ENCODE data around the gene TEPSIN. TPM values are rescaled to one million over a fixed set of nuclear protein-coding genes. Genes with fewer than 3 reads are reported as not detected.

TEPSIN gene
- total and polyA plus RNA-seq, 4 donors = 3.2 to 22.9 (median 10.7) TPM

DNA sequence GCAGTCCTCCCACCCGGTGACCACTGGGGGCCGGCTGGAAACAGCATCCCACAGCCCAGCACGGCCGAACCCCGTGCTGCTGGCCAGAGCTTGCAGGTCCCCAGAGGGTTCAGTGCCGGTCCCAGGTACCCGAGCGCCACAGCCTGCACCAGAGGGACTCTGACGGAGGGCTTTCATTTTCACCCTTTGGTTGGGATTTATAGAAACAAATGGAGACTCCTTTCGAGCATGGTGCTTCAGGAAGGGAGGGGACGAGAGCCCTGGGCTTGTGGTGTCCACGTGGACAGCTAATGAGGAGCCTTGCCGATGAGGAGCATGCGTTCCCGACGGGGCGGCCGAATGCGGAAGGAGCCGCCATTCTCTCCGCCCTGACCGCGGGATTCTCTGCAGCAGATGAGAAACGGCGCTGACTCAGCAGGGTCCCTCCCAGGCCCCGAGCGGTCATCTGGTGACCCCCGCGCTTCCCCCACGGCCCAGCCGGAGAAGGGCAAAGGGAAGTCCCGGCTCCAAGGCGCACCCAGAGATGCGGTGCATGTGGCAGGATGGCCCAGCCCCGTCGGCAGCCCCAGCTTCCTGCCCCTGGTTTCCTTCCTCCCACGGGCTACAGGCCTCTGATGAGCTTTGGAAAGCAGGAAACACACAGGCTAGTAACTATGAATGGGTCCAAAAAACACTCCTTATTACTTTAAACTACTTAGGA, 46.5 kb upstream of the TEPSIN start:
- peak; percentile 58 for DNase-seq (ENCODE audit: low spot score)
- H3K27ac ChIP-seq (ENCODE audit: low read depth in 1 of 2, low read length in 2 of 2) = peak overlapping the region; percentile 62 to 70
- H3K9ac ChIP-seq (ENCODE audit: low read depth in 1 of 2, low read length in 2 of 2) = peak overlapping the region in 1 of 2 donors; percentile 41
- H3K27me3 ChIP-seq (ENCODE audit: control insufficient read depth in 4 of 4, insufficient read depth in 4 of 4, low read length in 3 of 4) = no peaks in the 10 kb centered on the region
- 66% methylated on average over 37 of the region's 37 CpGs for WGBS
- H3K36me3 ChIP-seq (ENCODE audit: control insufficient read depth in 4 of 4, insufficient read depth in 3 of 4, low read depth in 1 of 4, low read length in 3 of 4) = peaks cover 11 to 35% (median 22%) of the 10 kb centered on the region in 4 donors
- H3K4me3 ChIP-seq (ENCODE audit: low read depth in 1 of 3, low read length in 3 of 3) = peak overlapping the region in 1 of 3 donors; percentile 3
- H3K9me3 ChIP-seq (ENCODE audit: control insufficient read depth in 4 of 4, low read length in 3 of 4) = no peaks in the 10 kb centered on the region
- TF ChIP-seq NR2F2 (IDR thresholded peaks at IDR 0.05) = peak; percentile 90
- TF ChIP-seq, protein P1, sequence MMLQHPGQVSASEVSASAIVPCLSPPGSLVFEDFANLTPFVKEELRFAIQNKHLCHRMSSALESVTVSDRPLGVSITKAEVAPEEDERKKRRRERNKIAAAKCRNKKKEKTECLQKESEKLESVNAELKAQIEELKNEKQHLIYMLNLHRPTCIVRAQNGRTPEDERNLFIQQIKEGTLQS (IDR thresholded peaks at IDR 0.05) = no peak
- no peak for TF ChIP-seq RXRA (IDR thresholded peaks at IDR 0.05)
- TF ChIP-seq SP1 (IDR thresholded peaks at IDR 0.05) = peak; percentile 26
- TF ChIP-seq HNF4A (conservative IDR thresholded peaks at IDR 0.05) = no peak
- TF ChIP-seq EGR1 (IDR thresholded peaks at IDR 0.05; ENCODE audit: low read depth in 2 of 2) = no peak
- no peak for TF ChIP-seq FOXA2 (IDR thresholded peaks at IDR 0.05)
- TF ChIP-seq, protein P2, sequence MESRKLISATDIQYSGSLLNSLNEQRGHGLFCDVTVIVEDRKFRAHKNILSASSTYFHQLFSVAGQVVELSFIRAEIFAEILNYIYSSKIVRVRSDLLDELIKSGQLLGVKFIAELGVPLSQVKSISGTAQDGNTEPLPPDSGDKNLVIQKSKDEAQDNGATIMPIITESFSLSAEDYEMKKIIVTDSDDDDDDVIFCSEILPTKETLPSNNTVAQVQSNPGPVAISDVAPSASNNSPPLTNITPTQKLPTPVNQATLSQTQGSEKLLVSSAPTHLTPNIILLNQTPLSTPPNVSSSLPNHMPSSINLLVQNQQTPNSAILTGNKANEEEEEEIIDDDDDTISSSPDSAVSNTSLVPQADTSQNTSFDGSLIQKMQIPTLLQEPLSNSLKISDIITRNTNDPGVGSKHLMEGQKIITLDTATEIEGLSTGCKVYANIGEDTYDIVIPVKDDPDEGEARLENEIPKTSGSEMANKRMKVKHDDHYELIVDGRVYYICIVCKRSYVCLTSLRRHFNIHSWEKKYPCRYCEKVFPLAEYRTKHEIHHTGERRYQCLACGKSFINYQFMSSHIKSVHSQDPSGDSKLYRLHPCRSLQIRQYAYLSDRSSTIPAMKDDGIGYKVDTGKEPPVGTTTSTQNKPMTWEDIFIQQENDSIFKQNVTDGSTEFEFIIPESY (IDR thresholded peaks at IDR 0.05) = no peak
- peak in 1 of 2 donors; percentile 30 for TF ChIP-seq RAD21 (IDR thresholded peaks at IDR 0.05)
- H3K4me1 ChIP-seq (ENCODE audit: control insufficient read depth in 4 of 4, insufficient read depth in 4 of 4, low read length in 3 of 4) = peaks cover 0 to 13% (median 6%) of the 10 kb centered on the region in 4 donors

DNA sequence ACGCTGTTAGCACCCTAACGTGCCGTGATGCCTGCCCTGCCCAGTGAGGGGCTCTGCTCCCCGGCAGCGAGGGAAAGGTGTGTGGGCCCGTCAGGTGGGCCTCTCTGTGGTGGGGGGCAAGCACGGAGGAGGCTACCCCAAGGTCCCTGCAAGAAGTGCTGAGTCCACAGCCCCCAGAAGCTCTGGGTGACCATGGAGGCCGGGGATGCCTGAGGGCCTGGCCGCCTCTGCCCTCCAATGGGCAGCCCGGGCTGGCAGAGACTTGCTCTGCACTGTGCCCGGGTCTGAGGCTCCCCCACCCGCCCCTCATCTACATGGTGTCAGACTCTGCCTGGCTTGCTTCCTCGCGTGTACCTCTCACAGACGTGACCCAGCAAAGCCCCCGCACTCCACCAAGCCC, 44.0 kb upstream of the TEPSIN start:
- Histone ChIP-seq H3K9ac (ENCODE audit: low read depth in 1 of 2, low read length in 2 of 2) (no peak overlapping the region), H3K4me3 (ENCODE audit: low read depth in 1 of 3, low read length in 3 of 3) (no peak overlapping the region), H3K9me3 (ENCODE audit: control insufficient read depth in 4 of 4, low read length in 3 of 4) (no peaks in the 10 kb centered on the region), H3K27me3 (ENCODE audit: control insufficient read depth in 4 of 4, insufficient read depth in 4 of 4, low read length in 3 of 4) (no peaks in the 10 kb centered on the region), H3K4me1 (ENCODE audit: control insufficient read depth in 4 of 4, insufficient read depth in 4 of 4, low read length in 3 of 4) (peaks cover 0 to 13% (median 6%) of the 10 kb centered on the region in 4 donors), H3K36me3 (ENCODE audit: control insufficient read depth in 4 of 4, insufficient read depth in 3 of 4, low read depth in 1 of 4, low read length in 3 of 4) (peaks cover 9 to 48% (median 23%) of the 10 kb centered on the region in 4 donors), H3K27ac (ENCODE audit: low read depth in 1 of 2, low read length in 2 of 2) (no peak overlapping the region)
- no peak for DNase-seq (ENCODE audit: low spot score)
- TF ChIP-seq, protein P2 (IDR thresholded peaks at IDR 0.05) = no peak
- no peak for TF ChIP-seq NR2F2 (IDR thresholded peaks at IDR 0.05)
- no peak for TF ChIP-seq RXRA (IDR thresholded peaks at IDR 0.05)
- 95% methylated on average over 16 of the region's 16 CpGs for WGBS

DNA sequence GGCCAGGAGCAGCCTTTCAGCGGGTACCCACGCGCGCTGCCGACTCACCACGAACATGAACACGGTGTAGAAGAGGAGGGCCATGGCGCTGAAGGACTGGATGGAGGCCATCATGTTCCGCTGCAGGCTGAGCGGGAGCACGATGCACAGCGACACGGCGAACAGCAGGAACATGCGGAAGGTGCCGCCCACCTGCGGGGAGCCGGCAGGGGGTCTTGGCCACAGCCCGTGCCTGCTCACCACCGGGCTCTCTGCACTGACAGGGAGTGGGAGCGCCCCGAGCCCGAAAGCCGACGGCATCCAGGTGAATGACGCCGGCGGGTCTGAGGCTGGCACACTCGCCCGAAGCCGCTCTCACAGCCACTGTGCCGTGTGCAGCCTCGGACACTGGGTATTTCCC, 43.3 kb upstream of the TEPSIN start:
- Histone ChIP-seq H3K27ac (ENCODE audit: low read depth in 1 of 2, low read length in 2 of 2) (no peak overlapping the region), H3K27me3 (ENCODE audit: control insufficient read depth in 4 of 4, insufficient read depth in 4 of 4, low read length in 3 of 4) (no peaks in the 10 kb centered on the region), H3K36me3 (ENCODE audit: control insufficient read depth in 4 of 4, insufficient read depth in 3 of 4, low read depth in 1 of 4, low read length in 3 of 4) (peaks cover 9 to 48% (median 20%) of the 10 kb centered on the region in 4 donors), H3K9ac (ENCODE audit: low read depth in 1 of 2, low read length in 2 of 2) (no peak overlapping the region), H3K9me3 (ENCODE audit: control insufficient read depth in 4 of 4, low read length in 3 of 4) (no peaks in the 10 kb centered on the region), H3K4me1 (ENCODE audit: control insufficient read depth in 4 of 4, insufficient read depth in 4 of 4, low read length in 3 of 4) (peaks cover 0 to 10% (median 4%) of the 10 kb centered on the region in 4 donors), H3K4me3 (ENCODE audit: low read depth in 1 of 3, low read length in 3 of 3) (no peak overlapping the region)
- no peak for DNase-seq (ENCODE audit: low spot score)
- no peak for TF ChIP-seq FOXA1 (IDR thresholded peaks at IDR 0.05)
- TF ChIP-seq JUND (IDR thresholded peaks at IDR 0.05) = no peak
- TF ChIP-seq GABPA (IDR thresholded peaks at IDR 0.05 in 1 of 2, conservative IDR thresholded peaks at IDR 0.05 in 1 of 2) = no peak
- TF ChIP-seq, protein P1 (IDR thresholded peaks at IDR 0.05) = no peak
- TF ChIP-seq FOXA2 (IDR thresholded peaks at IDR 0.05) = no peak
- TF ChIP-seq HNF4G (IDR thresholded peaks at IDR 0.05) = no peak
- TF ChIP-seq, protein P3, sequence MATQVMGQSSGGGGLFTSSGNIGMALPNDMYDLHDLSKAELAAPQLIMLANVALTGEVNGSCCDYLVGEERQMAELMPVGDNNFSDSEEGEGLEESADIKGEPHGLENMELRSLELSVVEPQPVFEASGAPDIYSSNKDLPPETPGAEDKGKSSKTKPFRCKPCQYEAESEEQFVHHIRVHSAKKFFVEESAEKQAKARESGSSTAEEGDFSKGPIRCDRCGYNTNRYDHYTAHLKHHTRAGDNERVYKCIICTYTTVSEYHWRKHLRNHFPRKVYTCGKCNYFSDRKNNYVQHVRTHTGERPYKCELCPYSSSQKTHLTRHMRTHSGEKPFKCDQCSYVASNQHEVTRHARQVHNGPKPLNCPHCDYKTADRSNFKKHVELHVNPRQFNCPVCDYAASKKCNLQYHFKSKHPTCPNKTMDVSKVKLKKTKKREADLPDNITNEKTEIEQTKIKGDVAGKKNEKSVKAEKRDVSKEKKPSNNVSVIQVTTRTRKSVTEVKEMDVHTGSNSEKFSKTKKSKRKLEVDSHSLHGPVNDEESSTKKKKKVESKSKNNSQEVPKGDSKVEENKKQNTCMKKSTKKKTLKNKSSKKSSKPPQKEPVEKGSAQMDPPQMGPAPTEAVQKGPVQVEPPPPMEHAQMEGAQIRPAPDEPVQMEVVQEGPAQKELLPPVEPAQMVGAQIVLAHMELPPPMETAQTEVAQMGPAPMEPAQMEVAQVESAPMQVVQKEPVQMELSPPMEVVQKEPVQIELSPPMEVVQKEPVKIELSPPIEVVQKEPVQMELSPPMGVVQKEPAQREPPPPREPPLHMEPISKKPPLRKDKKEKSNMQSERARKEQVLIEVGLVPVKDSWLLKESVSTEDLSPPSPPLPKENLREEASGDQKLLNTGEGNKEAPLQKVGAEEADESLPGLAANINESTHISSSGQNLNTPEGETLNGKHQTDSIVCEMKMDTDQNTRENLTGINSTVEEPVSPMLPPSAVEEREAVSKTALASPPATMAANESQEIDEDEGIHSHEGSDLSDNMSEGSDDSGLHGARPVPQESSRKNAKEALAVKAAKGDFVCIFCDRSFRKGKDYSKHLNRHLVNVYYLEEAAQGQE (IDR thresholded peaks at IDR 0.05) = no peak
- no peak for TF ChIP-seq HNF4A (conservative IDR thresholded peaks at IDR 0.05)
- WGBS = 97% methylated on average over 33 of the region's 33 CpGs
